Measurements from ENCODE around the gene TRIM9. TPM values are rescaled to one million over a fixed set of nuclear protein-coding genes. Genes with fewer than 3 reads are reported as not detected.
A peak's percentile ranks its signal among the peaks of the same experiment; 100 is the strongest.

TRIM9 gene
- total RNA-seq, 3 donors from 2014 or later, result 0.72 to 8.7 (median 3.9) TPM

DNA sequence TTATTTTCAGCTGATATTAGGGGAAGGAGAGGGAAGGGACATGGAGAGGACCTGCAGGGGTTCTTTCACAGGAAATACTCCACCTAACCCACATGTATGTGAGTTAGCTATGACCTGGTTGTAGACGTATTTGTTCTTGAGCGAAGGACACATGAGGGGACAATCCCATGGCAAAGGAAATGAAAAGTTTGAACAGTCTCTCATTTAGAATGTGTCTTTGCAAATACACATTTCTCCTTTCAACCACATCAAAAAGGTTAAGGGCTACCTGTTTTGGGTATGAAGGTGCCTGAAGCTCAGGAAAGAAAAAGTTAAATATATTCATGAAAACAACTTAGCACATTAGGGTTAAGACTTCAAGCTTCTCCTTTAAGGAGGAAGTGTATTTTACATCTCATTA lies 158.0 kb downstream of the TRIM9 start:
- H3K9me3 ChIP-seq, result no peaks in the 10 kb centered on the region
- intact Hi-C loops (cut with DNase I, micrococcal nuclease), result no loop called here
- H3K4me1 ChIP-seq (ENCODE audit: low read depth), result peaks cover 8% of the 10 kb centered on the region
- TF ChIP-seq, protein P1, sequence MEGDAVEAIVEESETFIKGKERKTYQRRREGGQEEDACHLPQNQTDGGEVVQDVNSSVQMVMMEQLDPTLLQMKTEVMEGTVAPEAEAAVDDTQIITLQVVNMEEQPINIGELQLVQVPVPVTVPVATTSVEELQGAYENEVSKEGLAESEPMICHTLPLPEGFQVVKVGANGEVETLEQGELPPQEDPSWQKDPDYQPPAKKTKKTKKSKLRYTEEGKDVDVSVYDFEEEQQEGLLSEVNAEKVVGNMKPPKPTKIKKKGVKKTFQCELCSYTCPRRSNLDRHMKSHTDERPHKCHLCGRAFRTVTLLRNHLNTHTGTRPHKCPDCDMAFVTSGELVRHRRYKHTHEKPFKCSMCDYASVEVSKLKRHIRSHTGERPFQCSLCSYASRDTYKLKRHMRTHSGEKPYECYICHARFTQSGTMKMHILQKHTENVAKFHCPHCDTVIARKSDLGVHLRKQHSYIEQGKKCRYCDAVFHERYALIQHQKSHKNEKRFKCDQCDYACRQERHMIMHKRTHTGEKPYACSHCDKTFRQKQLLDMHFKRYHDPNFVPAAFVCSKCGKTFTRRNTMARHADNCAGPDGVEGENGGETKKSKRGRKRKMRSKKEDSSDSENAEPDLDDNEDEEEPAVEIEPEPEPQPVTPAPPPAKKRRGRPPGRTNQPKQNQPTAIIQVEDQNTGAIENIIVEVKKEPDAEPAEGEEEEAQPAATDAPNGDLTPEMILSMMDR (IDR thresholded peaks at IDR 0.05), result no peak
- ATAC-seq (no peak), DNase-seq (no peak)
- H3K36me3 ChIP-seq (ENCODE audit: low read depth), result no peaks in the 10 kb centered on the region
- H3K4me3 ChIP-seq, result no peak overlapping the region

DNA sequence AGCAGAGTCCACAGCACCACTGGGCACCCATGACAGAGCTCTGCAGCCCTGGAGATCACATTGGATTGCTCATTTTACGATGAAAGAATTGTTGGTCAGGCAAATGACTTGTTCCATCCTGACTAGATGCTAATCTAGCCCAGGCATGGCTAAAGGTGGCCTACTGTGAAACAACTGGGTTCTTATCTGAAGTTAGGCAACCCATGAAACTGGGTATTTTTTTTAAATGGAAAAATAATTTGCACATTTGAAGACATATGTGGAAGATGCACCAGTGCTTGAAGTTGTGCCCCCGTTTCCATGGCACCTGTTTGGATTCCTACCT lies 158.9 kb downstream of the TRIM9 start:
- ATAC-seq (no peak), DNase-seq (no peak)
- H3K36me3 ChIP-seq (ENCODE audit: low read depth), result no peaks in the 10 kb centered on the region
- peaks cover 8% of the 10 kb centered on the region for H3K4me1 ChIP-seq (ENCODE audit: low read depth)
- no peaks in the 10 kb centered on the region for H3K9me3 ChIP-seq
- intact Hi-C loops (cut with DNase I, micrococcal nuclease), result no loop called here
- TF ChIP-seq, protein P1 (IDR thresholded peaks at IDR 0.05), result no peak
- H3K4me3 ChIP-seq, result no peak overlapping the region

DNA sequence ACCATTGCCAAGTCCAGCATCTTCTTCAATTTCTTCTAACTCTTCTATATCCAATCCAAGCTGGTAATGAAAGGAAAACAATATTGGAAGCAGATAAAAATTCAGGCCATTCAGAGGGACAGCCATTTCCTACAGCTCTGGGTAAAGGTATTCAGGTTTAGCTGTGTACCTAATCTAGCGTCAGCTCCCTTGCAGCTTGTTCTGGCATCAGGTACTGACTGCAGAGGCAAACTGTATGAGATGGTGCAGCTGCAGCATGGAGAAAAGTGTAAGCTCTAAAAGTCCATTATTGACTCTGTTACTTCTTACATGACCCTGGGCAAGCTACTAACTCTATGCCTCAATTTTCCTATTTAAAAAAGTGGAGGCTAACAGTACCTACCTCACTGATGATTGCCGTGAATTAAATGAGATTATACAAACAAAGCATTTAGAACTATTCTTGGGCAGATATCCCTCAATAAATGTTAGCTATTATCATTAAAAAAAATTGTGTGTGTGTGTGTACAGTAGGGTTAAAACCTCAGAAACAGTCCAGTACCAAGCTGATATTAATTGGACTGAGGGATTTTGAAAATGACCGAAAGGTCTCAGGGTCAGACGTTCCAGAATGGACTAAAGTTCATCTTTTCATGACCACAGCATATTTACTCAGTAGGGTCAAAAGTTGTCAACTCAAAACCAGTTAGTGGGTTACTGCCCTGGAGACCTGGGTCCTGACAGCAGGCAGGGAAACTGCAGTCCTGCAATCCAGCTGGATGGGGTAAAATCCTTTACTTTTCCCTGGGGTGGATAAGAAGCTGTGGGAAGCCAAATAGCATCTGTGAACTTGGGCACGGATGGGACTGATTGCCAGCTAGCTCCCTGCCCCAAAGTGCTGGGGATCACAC lies 159.5 kb downstream of the TRIM9 start:
- no peak for DNase-seq
- no peak overlapping the region for H3K4me3 ChIP-seq
- peaks cover 8% of the 10 kb centered on the region for H3K4me1 ChIP-seq (ENCODE audit: low read depth)
- H3K36me3 ChIP-seq (ENCODE audit: low read depth), result no peaks in the 10 kb centered on the region
- no peak for ATAC-seq
- H3K9me3 ChIP-seq, result no peaks in the 10 kb centered on the region
- TF ChIP-seq, protein P1 (IDR thresholded peaks at IDR 0.05), result no peak
- intact Hi-C loops (cut with DNase I, micrococcal nuclease), result no loop called here

DNA sequence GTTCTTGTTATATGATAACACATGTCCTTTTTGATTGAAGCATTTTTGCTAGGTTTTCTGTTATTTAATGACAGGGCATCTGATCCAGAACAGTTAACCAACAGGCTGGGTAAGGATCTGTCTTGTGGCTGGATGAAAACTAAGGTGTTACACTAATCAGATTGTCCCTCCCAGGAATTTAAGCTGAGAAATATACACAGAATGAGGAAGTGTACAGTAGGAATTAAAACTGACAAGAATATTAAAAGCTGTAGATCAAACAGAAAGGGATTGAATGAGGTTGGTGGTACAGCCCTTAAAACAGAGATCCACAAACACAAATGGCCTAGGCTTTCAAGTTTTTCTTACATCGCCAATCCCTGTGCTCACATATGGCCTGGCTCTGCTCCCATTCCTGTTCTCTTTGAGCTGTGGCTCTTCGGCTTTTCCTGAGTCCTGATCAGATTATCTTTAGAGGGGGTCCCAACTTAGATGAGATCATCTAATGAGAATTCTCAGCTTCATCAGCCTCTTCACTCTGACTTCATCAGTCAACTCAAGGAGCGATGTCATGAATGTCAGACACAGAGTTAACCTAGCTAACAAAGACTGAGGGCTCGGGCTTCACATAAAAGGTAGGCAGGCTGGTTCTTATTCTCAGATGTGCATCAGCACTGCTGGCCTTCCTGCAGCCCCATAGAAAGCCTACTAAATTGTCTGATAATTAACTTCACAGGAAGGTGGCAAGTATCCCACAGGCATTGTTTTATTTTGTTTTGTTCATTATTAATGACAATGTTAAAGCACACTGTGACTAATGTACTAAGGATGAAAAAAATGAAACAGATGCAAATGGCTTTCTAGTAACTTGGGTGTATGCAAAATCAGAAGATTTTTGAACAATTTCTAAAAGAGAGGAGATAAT lies 162.1 kb downstream of the TRIM9 start:
- Histone ChIP-seq H3K9me3 (no peaks in the 10 kb centered on the region), H3K4me1 (ENCODE audit: low read depth) (no peaks in the 10 kb centered on the region), H3K36me3 (ENCODE audit: low read depth) (no peaks in the 10 kb centered on the region), H3K4me3 (no peak overlapping the region)
- intact Hi-C loops (cut with DNase I, micrococcal nuclease), result no loop called here
- TF ChIP-seq, protein P1 (IDR thresholded peaks at IDR 0.05), result no peak
- ATAC-seq (peak; percentile 21), DNase-seq (no peak)

DNA sequence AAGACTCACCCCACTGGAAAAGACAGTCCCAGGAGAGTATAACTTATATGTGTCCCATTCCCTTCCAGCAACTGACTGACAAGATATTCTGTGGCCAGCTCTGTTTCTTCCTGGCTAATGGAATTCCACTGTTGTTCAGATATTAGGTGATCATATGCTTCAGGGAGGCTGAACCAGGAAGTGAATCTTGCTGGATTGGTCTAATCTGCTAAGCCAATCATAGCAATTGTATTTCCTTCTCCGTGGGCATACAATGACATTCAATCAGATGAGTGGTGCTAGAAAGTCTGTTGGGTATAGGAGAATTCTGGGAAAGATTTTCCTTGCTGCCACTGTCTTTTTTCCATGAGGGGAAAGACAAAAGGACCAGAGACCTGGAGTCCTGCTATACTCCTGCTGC lies 162.7 kb downstream of the TRIM9 start:
- TF ChIP-seq, protein P1 (IDR thresholded peaks at IDR 0.05), result no peak
- Histone ChIP-seq H3K36me3 (ENCODE audit: low read depth) (no peaks in the 10 kb centered on the region), H3K9me3 (no peaks in the 10 kb centered on the region), H3K4me3 (no peak overlapping the region), H3K4me1 (ENCODE audit: low read depth) (no peaks in the 10 kb centered on the region)
- peak; percentile 57 for ATAC-seq
- intact Hi-C loops (cut with DNase I, micrococcal nuclease), result no loop called here
- no peak for DNase-seq

All from mucosa of descending colon (tissue), 3 donors.